ENCODE results near the gene ATG9A. TPM values are rescaled to one million over a fixed set of nuclear protein-coding genes. Genes with fewer than 3 reads are reported as not detected.

Gene ATG9A
- total and polyA plus RNA-seq, 7 donors, result 7.6 to 40.6 (median 29.6) TPM

DNA sequence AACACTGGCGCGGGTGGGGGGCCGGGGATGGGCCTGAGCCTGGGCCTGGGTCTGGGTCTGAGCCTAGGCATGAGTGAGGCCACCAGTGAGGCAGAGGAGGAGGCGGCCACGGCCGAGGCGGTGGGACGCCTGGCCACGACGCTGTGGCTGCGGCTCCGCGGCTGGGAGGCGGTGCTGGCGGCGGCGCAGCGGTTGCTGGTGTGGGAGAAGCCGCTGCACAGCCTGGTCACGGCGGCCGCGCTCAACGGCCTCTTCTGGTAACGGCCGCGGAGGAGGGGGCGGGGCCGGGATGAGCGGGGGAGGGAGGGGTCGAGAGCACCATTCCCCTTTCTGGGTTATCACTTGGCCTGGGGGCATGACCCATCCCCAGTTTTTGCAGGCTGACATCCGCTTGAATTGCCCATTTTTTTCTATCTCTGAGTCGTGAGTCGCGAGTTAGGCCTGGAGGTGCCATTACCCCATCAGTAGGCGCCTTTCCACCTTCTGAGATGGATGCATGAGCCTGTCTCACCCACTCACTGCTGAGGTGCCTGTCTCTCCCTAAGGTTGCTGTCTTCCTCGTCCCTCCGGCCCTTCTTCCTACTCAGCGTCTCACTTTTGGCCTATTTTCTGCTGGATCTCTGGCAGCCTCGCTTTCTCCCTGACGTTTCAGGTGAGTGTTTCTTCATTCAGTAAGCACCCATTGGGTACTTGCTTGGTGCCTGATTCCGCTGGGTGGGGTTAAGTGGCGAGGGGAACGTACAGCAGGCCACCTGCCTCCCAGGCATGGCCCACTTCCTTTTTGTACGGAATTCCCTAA lies 50.9 kb downstream of the ATG9A start:
- WGBS, 2 donors, result 1 to 3% methylated on average over 45 of the region's 45 CpGs
- DNase-seq, result peak; percentile 76
- Histone ChIP-seq H3K4me3 (peak overlapping the region; percentile 64 to 97 (median 86)), H3K27ac (peak overlapping the region; percentile 91 to 99 (median 94)), H3K36me3 (peaks cover 29 to 58% (median 45%) of the 10 kb centered on the region in 4 donors), H3K4me1 (peaks cover 2 to 39% (median 31%) of the 10 kb centered on the region in 4 donors), H3K9me3 (no peaks in the 10 kb centered on the region), H3K27me3 (no peaks in the 10 kb centered on the region)
- intact Hi-C loops (cut with DNase I), result loop anchor here (1.0 to 5.0 kb wide), 3 partner anchors 51 to 209 kb away; partner anchors contain the start of genes ANKZF1, ATG9A and DNPEP
- no peak for TF ChIP-seq POLR2AphosphoS5 (IDR thresholded peaks at IDR 0.05)
- TF ChIP-seq POLR2A (IDR thresholded peaks at IDR 0.05), result no peak
- no peak for TF ChIP-seq EP300 (IDR thresholded peaks at IDR 0.05)
- TF ChIP-seq, protein P1, sequence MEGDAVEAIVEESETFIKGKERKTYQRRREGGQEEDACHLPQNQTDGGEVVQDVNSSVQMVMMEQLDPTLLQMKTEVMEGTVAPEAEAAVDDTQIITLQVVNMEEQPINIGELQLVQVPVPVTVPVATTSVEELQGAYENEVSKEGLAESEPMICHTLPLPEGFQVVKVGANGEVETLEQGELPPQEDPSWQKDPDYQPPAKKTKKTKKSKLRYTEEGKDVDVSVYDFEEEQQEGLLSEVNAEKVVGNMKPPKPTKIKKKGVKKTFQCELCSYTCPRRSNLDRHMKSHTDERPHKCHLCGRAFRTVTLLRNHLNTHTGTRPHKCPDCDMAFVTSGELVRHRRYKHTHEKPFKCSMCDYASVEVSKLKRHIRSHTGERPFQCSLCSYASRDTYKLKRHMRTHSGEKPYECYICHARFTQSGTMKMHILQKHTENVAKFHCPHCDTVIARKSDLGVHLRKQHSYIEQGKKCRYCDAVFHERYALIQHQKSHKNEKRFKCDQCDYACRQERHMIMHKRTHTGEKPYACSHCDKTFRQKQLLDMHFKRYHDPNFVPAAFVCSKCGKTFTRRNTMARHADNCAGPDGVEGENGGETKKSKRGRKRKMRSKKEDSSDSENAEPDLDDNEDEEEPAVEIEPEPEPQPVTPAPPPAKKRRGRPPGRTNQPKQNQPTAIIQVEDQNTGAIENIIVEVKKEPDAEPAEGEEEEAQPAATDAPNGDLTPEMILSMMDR (IDR thresholded peaks at IDR 0.05), result no peak

DNA sequence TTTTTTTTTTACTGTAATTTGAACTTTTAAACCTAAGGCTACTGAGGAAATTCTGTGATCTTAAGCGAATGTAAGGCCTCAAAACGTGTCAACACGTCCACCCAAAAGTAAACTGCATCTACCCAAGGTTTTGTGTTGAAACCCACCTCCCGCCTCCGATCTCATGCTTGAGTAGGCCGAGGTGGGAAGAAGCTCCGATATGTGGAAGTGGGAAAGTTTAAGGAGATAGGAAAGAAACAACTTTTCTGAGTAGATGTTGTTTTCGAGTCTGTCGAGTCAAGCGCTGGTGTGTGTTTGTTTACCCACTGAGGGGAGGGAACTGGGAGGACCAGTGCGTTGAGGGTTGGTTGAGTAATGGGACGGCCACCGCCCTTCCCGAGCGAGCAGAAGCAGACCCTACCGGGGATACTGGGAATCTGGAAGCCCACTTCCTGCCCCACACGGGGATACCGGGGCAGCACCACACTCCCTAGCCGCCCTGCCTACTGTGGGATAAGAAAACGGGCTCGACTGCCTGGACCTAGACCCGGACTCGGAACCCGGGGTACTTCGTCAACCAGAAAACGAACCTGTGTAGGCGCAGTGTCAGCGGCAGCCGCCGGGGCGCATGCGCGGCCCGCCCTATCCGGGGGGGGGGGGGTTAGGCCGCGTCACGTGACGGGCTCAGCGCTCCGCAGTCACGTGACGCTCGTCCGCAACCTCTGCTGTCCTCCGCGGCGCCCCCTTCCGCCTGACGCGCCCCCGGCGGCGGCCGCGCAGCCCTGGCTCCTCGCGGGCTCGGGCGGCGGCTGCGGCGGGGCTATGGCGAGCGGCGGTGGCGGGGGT lies 51.7 kb downstream of the ATG9A start, which contains the start of gene RETREG2:
Gene RETREG2 (plus strand): TSS at position 724 of the 825 bp plus-strand sequence. CDS start 78 bp downstream, at position 802.
- Histone ChIP-seq H3K27ac (peak within 1 kb of the TSS; percentile 91 to 99 (median 94)), H3K9me3 (no peaks in the 10 kb centered on the region), H3K27me3 (no peaks in the 10 kb centered on the region), H3K36me3 (peaks cover 29 to 58% (median 44%) of the 10 kb centered on the region in 4 donors), H3K4me1 (peaks cover 2 to 39% (median 31%) of the 10 kb centered on the region in 4 donors), H3K4me3 (peak within 1 kb of the TSS; percentile 64 to 97 (median 86))
- TF ChIP-seq POLR2AphosphoS5 (IDR thresholded peaks at IDR 0.05), result peak; percentile 97 to 100 (median 100)
- TF ChIP-seq, protein P1 (IDR thresholded peaks at IDR 0.05), result peak in 1 of 4 experiments; percentile 25
- TF ChIP-seq EP300 (IDR thresholded peaks at IDR 0.05), result peak in 1 of 4 donors; percentile 28
- peak; percentile 98 to 99 for TF ChIP-seq POLR2A (IDR thresholded peaks at IDR 0.05)
- 0% methylated on average over 67 of the region's 67 CpGs for WGBS, 2 donors
- intact Hi-C loops (cut with DNase I), result loop anchor here (1.0 to 5.0 kb wide), 8 partner anchors 17 to 210 kb away; partner anchors contain the start of genes ABCB6, ANKZF1, ATG9A and DNAJB2
- peak; percentile 94 for DNase-seq

DNA sequence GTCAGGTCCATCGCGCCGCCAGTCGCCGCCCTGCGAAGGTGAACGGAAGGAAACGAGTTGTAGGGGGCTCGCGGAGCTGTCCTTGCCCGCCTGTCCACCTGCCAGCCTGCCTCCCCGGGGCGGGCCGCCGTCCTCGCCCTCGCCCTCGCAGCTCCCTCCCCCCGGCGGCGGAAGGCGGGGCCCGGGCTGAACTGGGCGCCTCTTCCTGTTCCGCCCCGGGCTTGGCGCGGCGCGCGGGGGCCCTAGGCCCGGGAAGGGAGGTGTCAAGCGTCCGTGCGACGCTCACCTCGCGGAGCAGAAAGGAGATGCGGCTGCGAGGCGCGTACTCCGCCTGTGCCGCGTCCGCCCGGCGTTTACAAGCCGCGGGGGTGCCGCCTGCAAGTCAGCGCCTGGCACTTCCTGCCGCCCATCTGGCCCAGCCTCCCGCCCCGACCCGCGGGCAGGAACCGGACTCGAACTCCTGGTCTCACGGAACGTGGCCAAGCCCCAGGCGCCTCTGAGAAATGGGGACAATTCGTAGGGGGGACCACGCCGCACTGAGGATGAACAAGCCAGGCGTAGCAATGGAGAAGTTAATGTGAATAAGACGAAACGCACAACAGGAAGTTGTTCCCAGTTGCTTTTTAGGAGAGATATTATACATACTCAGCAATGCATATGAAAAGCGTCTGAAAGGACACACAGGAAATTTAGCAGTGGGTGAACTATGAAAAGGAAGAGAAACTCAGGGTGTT lies 52.5 kb downstream of the ATG9A start, which contains the start of gene CNPPD1:
Gene CNPPD1 (minus strand): TSS at position 108 of the 734 bp plus-strand sequence. CDS start 97 bp downstream, at position 11.
- peak; percentile 94 for DNase-seq
- intact Hi-C loops (cut with DNase I), result loop anchor here (1.0 to 5.0 kb wide), 7 partner anchors 16 to 210 kb away; partner anchors contain the start of genes ABCB6, DNAJB2, DNPEP and NHEJ1
- Histone ChIP-seq H3K36me3 (peaks cover 21 to 58% (median 41%) of the 10 kb centered on the region in 4 donors), H3K4me3 (peak within 1 kb of the TSS; percentile 64 to 97 (median 86)), H3K27me3 (no peaks in the 10 kb centered on the region), H3K4me1 (peaks cover 2 to 39% (median 31%) of the 10 kb centered on the region in 4 donors), H3K9me3 (no peaks in the 10 kb centered on the region), H3K27ac (peak within 1 kb of the TSS; percentile 91 to 99 (median 94))
- WGBS, 2 donors, result 0% methylated on average over 69 of the region's 69 CpGs
- TF ChIP-seq POLR2AphosphoS5 (IDR thresholded peaks at IDR 0.05) (peak; percentile 93 to 99 (median 97)), EP300 (IDR thresholded peaks at IDR 0.05) (no peak), POLR2A (IDR thresholded peaks at IDR 0.05) (peak; percentile 89 to 95)
- TF ChIP-seq, protein P1 (IDR thresholded peaks at IDR 0.05), result no peak

Measured in sigmoid colon (tissue), 7 donors.